ENCODE data around the gene TRIAP1.

Gene TRIAP1

GRCh38 chr12:120425797-120426196, 20.4 kb downstream of the TRIAP1 start:
- FAIRE-seq, result no peak

DNA sequence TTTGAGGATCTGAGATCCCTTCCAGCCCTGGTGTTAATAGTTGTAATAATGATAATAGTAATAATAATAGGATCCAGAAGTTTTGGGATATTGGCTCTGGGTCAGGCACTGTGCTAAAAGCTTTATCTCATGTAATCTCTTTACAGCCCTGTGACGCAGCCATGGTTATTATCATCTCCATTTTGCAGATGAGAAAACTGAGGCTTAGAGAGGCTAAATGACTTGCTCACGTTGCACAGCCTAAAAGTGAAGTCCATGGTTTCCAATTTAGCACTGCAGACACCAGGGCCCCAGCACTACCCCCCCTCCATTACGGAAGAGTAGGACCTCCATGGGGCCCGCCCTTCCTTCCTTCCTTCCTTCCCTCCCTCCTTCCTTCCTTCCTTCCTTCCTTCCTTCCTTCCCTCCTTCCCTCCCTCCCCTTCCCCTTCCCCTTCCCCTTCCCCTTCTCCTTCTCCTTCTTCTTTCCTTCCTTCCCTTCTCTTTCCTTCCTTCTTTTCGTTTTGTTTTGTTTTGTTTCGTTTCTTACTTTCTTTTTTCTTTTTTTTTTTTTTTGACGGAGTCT, 23.2 kb downstream of the TRIAP1 start:
- FAIRE-seq, result no peak

- no peak for FAIRE-seq
These were observed 24.5 kb downstream of the TRIAP1 start for GRCh38 chr12:120421701-120422100.

GRCh38 chr12:120417917-120418580, 28.1 kb downstream of the TRIAP1 start:
- no peak for FAIRE-seq

DNA sequence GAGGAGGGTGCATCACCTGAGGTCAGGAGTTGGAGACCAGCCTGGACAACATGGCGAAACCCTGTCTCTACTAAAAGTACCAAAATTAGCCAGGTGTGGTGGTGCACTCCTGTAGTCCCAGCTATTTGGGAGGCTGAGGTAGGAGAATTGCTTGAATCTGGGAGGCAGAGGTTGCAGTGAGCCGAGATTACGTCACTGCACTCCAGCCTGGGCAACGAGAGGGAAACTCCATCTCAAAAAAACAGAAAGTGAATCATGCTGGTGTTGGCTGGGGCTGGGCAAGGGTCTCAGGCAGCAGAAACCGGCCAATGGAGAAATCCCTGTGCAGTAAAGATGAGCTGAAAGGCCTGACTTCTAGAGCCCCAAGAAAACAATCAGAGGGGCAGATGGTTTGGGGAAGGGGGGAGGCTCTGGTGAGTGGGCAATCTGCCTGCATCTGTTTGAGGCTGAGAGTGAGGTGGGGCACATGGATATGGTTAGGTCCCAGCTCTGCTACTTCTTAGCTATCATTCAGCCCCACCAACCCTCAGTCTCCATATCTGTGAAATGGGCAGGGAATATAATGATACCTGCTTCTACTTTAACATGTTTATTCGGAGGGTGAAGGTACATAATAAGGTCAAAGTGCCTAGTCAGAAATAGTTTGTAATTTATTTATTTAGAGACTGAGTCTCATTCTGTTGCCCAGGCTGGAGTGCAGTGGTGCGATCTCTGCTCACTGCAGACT, 29.5 kb downstream of the TRIAP1 start:
- FAIRE-seq, result no peak

GRCh38 chr12:120413901-120414695, 32.1 kb downstream of the TRIAP1 start:
- FAIRE-seq, result no peak

DNA sequence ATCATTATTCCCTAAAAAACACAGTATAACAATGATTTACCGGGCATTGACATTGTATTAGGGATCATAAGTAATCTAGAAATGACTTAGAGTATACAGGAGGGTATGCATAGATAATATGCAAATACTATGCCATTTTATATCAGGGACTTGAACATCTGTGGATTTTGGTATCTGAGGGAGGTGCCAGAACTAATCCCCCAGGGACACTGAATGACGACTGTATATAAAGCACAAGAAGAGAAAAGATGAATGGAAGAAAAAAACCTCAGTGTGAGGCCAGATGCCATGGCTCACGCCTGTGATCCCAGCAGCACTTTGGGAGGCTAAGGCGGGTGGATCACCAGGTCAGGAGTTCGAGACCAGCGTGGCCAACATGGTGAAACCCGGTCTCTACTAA, 33.8 kb downstream of the TRIAP1 start:
- FAIRE-seq, result no peak

GRCh38 chr12:120408771-120409170, 37.4 kb downstream of the TRIAP1 start:
- FAIRE-seq, result no peak

DNA sequence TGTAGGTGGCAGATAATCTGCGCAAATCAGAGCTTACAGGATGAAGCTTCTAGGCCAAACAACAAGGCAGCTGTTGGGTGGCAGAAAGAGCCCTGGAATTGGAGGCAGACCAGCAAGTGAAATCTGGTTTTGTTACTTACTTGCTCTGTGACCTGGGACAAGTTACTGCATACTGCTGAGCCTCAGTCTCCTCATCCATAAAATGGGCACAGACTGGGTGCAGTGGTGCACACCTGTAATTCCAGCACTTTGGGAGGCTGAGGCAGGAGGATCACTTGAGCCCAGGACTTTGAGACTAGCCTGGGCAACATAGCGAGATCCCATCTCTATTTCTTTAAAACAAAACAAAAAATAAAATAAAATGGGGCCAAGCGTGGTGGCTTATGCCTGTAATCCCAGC, 39.6 kb downstream of the TRIAP1 start:
- no peak for FAIRE-seq

DNA sequence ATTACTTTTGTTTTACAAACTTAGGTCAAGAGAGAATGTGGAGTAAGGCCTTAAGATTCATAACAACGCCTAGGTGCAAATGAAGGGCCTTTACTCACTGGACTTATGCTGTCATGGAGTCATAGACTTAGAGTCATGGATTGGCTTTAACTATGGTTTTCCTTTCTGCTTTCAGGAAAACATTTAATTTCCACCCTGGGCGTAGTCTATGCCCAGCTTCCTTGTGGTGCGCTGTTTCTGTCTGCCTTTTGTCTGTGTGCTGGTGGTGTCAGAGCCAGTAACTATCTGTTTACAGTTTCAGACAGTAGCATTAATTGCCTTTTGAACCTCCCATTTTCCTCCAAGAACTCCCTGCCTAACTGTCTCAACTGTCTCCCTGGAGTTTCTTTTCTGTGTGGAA, 40.1 kb downstream of the TRIAP1 start:
- no peak for FAIRE-seq

DNA sequence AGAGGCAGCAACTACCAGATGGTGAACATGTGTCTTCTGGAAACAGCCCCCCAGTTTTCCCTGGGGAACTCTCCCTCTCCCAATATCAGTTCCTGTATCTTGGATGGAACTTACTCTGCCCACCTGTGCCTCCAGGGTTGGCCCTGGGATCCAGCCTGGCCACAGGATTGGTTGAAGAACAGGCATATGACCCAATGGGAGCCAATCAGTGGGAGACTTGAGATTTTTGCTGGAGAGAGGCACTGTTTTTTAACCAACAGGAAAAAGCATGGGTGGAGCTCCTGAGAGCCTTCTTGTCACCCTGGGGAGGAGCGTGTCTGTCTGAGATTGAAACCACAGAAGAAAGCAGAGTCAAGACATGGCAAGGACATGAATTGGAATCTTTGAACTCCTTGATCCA, 41.9 kb downstream of the TRIAP1 start:
- no peak for FAIRE-seq

GRCh38 chr12:120403869-120404268, 42.3 kb downstream of the TRIAP1 start:
- FAIRE-seq, result no peak

GRCh38 chr12:120402217-120402616, 44.0 kb downstream of the TRIAP1 start:
- FAIRE-seq, result no peak

GRCh38 chr12:120399531-120399930, 46.7 kb downstream of the TRIAP1 start:
- no peak for FAIRE-seq

- FAIRE-seq, result no peak
These were observed 48.2 kb downstream of the TRIAP1 start for GRCh38 chr12:120397824-120398540.

GRCh38 chr12:120394483-120395367, 51.5 kb downstream of the TRIAP1 start:
- FAIRE-seq, result no peak
